SJCRH30 (cell line): ENCODE measurements around the gene FRS3. TPM values are rescaled to one million over a fixed set of nuclear protein-coding genes. Genes with fewer than 3 reads are reported as not detected.

Source experiments
- DNase-seq, 2 experiments: peaks; one replicate each; pipeline ENCODE4 v3.0.0-alpha.2; 2015 to 2020
- H3K27ac ChIP-seq: fragments of 250-450 bp; sonication (Bioruptor Pico); 2 replicates; pipeline ENCODE4 v1.5.1; 2020; ENCODE audit warnings: mild to moderate bottlenecking, moderate library complexity
- H3K27me3 ChIP-seq: fragments of 250-450 bp; sonication (Bioruptor Pico); 2 replicates; pipeline ENCODE4 v1.5.1; 2020; ENCODE audit warnings: mild to moderate bottlenecking, moderate library complexity
- H3K36me3 ChIP-seq: fragments of 250-450 bp; sonication (Bioruptor Pico); 2 replicates; pipeline ENCODE4 v1.5.1; 2020; ENCODE audit warnings: mild to moderate bottlenecking, moderate library complexity
- H3K4me1 ChIP-seq: fragments of 250-450 bp; sonication (Bioruptor Pico); 2 replicates; pipeline ENCODE4 v1.5.1; 2020; ENCODE audit warnings: mild to moderate bottlenecking, moderate library complexity
- H3K4me3 ChIP-seq: fragments of 250-450 bp; sonication (Bioruptor Pico); 2 replicates; pipeline ENCODE4 v1.5.1; 2020; ENCODE audit warnings: mild to moderate bottlenecking, moderate library complexity
- H3K9me3 ChIP-seq: fragments of 250-450 bp; sonication (Bioruptor Pico); replicated peaks from 2 replicates; pipeline ENCODE4 v1.5.1; 2020; ENCODE audit warnings: mild to moderate bottlenecking, moderate library complexity
- total RNA-seq: library from RNA; depleted of rRNA; stranded (reverse); fragments of >200 nt; shearing (Covaris generic); gene quantifications from 2 replicates; pipeline ENCODE4 v1.2.3, GENCODE V29; 2014; rRNA removed

The FRS3 gene
- total RNA-seq, 1 experiment from 2014 or later: 2.6 TPM

- no peaks in the 10 kb centered on the region for H3K9me3 ChIP-seq
- H3K27ac ChIP-seq: no peak overlapping the region
- H3K36me3 ChIP-seq: no peaks in the 10 kb centered on the region
- peaks cover 45% of the 10 kb centered on the region for H3K27me3 ChIP-seq
- no peak overlapping the region for H3K4me3 ChIP-seq
- DNase-seq: no peak
- H3K4me1 ChIP-seq: no peaks in the 10 kb centered on the region
These were observed 54.9 kb downstream of the FRS3 start for GRCh38 chr6:41724586-41725501.

GRCh38 chr6:41724228-41724580, 55.5 kb downstream of the FRS3 start:
- Histone ChIP-seq H3K36me3 (no peaks in the 10 kb centered on the region), H3K9me3 (no peaks in the 10 kb centered on the region), H3K27ac (no peak overlapping the region), H3K27me3 (peaks cover 39% of the 10 kb centered on the region), H3K4me1 (no peaks in the 10 kb centered on the region), H3K4me3 (no peak overlapping the region)
- no peak for DNase-seq

DNA sequence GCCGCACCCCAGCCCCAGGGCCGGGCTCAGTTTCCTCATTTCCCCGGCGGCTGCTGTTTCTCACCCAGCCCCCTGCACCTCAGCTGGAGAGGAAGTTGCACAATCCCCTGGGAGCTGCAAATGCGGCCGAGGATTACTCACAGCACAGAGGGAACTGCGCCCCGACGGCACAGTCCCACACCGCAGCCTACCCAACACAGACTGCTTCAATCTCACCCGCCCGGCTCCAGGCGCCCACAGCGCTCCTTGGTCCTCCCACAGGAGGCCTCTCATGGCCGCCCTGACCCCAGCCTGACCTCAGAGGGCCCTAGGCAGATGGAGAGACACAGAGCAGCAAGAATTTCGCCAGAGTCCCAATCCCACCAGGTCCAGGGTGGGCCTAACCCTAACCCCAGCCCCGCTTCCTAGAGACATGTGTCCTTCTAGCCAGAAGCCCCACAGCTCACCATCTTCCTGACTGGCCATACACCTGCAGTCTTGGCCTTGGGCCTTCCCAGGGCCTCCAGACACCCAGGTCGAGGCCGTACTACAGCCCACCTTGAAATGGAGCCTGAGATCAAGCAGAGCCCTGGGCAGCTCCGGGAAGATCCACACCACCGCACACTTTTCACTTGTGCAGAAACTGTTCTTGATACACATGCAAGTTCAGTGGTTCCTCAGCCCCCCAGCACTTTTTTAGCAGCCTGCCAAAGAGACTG, 56.0 kb downstream of the FRS3 start:
- Histone ChIP-seq H3K4me3 (no peak overlapping the region), H3K9me3 (no peaks in the 10 kb centered on the region), H3K27me3 (peaks cover 34% of the 10 kb centered on the region), H3K36me3 (no peaks in the 10 kb centered on the region), H3K4me1 (no peaks in the 10 kb centered on the region), H3K27ac (no peak overlapping the region)
- peak; percentile 46 to 54 for DNase-seq

DNA sequence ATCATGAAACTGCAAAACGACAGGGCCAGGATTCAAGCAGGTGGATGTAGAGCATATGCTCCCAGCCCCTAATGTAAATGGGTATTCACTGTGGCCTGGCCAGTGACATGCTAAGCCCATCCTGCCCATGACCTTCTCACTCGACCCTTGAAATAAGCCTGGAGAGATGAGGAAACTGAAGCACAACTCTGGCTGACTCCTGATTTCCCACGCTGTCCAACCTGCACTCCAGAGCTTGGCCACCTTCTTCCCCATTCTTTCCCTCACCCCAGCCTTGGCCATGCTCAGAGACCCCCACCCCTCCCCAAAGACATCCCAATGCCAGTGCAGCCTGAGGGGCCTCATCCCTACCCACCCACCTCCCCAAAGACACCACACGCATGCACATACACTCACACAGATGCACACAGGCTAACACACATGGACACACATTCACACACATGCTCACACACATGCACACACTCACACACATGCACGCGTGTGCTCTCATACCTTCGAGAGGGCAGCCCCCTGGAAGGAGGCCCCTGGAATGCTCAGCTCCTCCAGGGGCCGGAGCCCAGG, 56.7 kb downstream of the FRS3 start:
- Histone ChIP-seq H3K4me3 (no peak overlapping the region), H3K4me1 (no peaks in the 10 kb centered on the region), H3K9me3 (no peaks in the 10 kb centered on the region), H3K36me3 (no peaks in the 10 kb centered on the region), H3K27ac (no peak overlapping the region), H3K27me3 (peaks cover 28% of the 10 kb centered on the region)
- no peak for DNase-seq

- no peaks in the 10 kb centered on the region for H3K36me3 ChIP-seq
- no peak overlapping the region for H3K27ac ChIP-seq
- no peaks in the 10 kb centered on the region for H3K9me3 ChIP-seq
- DNase-seq: no peak
- no peaks in the 10 kb centered on the region for H3K4me1 ChIP-seq
- peaks cover 18% of the 10 kb centered on the region; the same call in 1 of the 2 replicates for H3K27me3 ChIP-seq
- H3K4me3 ChIP-seq: no peak overlapping the region
These were observed 58.3 kb downstream of the FRS3 start for GRCh38 chr6:41721414-41721813.

DNA sequence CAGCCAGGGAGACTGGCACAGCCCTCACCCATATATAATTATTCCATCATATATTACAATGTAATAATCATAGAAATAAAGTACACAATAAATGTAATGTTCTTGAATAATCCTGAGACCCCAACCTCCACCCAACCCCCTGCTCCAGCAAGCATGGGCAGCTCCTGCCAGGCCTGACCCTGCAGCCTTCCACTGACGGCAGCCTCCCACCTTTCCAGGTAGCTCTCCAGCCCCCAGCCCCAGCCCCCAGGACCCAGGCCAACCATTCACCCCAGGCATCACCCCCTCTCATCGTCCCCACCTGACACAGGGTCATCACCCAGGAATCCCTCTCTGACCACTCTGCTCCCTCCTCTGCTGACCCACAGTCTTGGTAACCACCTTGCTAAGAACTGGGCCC, 58.9 kb downstream of the FRS3 start:
- Histone ChIP-seq H3K9me3 (no peaks in the 10 kb centered on the region), H3K4me3 (no peak overlapping the region), H3K4me1 (no peaks in the 10 kb centered on the region), H3K27ac (no peak overlapping the region), H3K27me3 (peaks cover 13% of the 10 kb centered on the region; the same call in 1 of the 2 replicates), H3K36me3 (no peaks in the 10 kb centered on the region)
- DNase-seq: no peak

DNA sequence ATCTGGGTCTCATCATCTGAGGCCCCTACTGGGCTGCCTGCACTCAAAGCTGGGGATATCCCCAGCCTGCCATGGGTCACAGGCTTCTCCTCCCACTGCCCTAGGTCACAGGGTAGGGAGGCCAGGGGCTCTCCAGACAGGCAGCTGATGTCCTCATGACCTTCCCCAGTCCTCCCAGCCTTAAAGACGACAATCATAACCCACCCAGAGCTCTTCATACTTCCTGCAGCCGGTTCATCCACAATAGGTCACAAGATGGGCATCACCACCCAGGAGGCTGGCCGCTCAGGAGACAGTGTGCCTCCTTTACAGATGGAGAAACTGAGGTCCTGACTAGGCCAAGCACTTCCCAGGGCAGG, 59.5 kb downstream of the FRS3 start:
- Histone ChIP-seq H3K36me3 (no peaks in the 10 kb centered on the region), H3K9me3 (no peaks in the 10 kb centered on the region), H3K4me3 (no peak overlapping the region), H3K4me1 (no peaks in the 10 kb centered on the region), H3K27ac (no peak overlapping the region), H3K27me3 (peaks cover 9% of the 10 kb centered on the region; the same call in 1 of the 2 replicates)
- no peak for DNase-seq

Other genes starting within 250 kb of the FRS3 start
- 9.2 and 10.3 TPM in 2 replicates for gene FOXP4, start 233.5 kb downstream of the FRS3 start, total RNA-seq
- gene MDFI, start 141.4 kb downstream of the FRS3 start, total RNA-seq: 166 and 176 TPM in 2 replicates
- 0.57 and 0.63 TPM in 2 replicates for gene TFEB, start 44.3 kb downstream of the FRS3 start, total RNA-seq
- not detected in 2 replicates for gene PGC, start 32.5 kb downstream of the FRS3 start, total RNA-seq
- gene PRICKLE4, start 882 bp upstream of the FRS3 start, total RNA-seq: 0.28 TPM in 1 of 2 replicates, not detected in the other
- 194 and 198 TPM in 2 replicates for gene TOMM6, start 7.8 kb upstream of the FRS3 start, total RNA-seq
- 6.4 and 7.3 TPM in 2 replicates for gene USP49, start 115.5 kb upstream of the FRS3 start, total RNA-seq
- 33.4 and 34.8 TPM in 2 replicates for gene MED20, start 141.2 kb upstream of the FRS3 start, total RNA-seq
- gene BYSL, start 141.6 kb upstream of the FRS3 start, total RNA-seq: 32.3 and 36.9 TPM in 2 replicates
- gene CCND3, start 161.9 kb upstream of the FRS3 start, total RNA-seq: 150 and 159 TPM in 2 replicates